ENCODE data around the gene COG5. TPM values are rescaled to one million over a fixed set of nuclear protein-coding genes. Genes with fewer than 3 reads are reported as not detected.

The COG5 gene
- polyA plus RNA-seq, 3 donors: 12.7 to 29.0 (median 28.1) TPM

GRCh38 chr7:107453388-107453787, 110.3 kb downstream of the COG5 start:
- Histone ChIP-seq H3K9me3 (replicated peaks in 1 of 2; ENCODE audit: control insufficient read depth in 1 of 2, insufficient read depth in 1 of 2, low read length in 2 of 2) (no peaks in the 10 kb centered on the region), H3K9ac (ENCODE audit: insufficient read depth, low read length, poor library complexity, severe bottlenecking) (no peak overlapping the region), H3K4me1 (ENCODE audit: control insufficient read depth in 1 of 2, insufficient read depth in 2 of 2, low read length in 2 of 2) (no peaks in the 10 kb centered on the region), H3K27me3 (ENCODE audit: control insufficient read depth in 2 of 2, insufficient read depth in 2 of 2, low read length in 2 of 2) (no peaks in the 10 kb centered on the region), H4K20me1 (ENCODE audit: insufficient read depth, low read length) (no peaks in the 10 kb centered on the region), H3K4me3 (replicated peaks in 1 of 3; ENCODE audit: low read depth in 2 of 3, low read length in 3 of 3) (no peak overlapping the region), H3K79me2 (ENCODE audit: insufficient read depth, low read length) (no peaks in the 10 kb centered on the region), H3K36me3 (replicated peaks in 1 of 2; ENCODE audit: control insufficient read depth in 1 of 2, insufficient read depth in 2 of 2, low read length in 2 of 2) (peaks cover 0 to 15% of the 10 kb centered on the region in 2 donors), H3K27ac (ENCODE audit: low read depth in 1 of 2, low read length in 2 of 2) (no peak overlapping the region), H2AFZ (ENCODE audit: insufficient read depth, low read depth, low read length, poor library complexity, severe bottlenecking) (no peak overlapping the region), H3K4me2 (replicated peaks; ENCODE audit: extremely low read depth, low read length, poor library complexity, severe bottlenecking) (no peak overlapping the region)
- no CpG with 5 or more reads among the region's 1 CpG for WGBS (ENCODE audit: insufficient coverage)
- Mint-ChIP-seq H3K36me3 (peaks cover 28 to 36% of the 10 kb centered on the region in 2 donors), H3K4me3 (no peak overlapping the region), H3K27me3 (ENCODE audit: low read depth in 3 of 3) (no peaks in the 10 kb centered on the region), H3K4me1 (no peaks in the 10 kb centered on the region), H3K9me3 (peaks cover 0 to 4% (median 0%) of the 10 kb centered on the region in 7 donors), H3K27ac (no peak overlapping the region)
- intact Hi-C loops (cut with micrococcal nuclease): loop anchor here in 1 of 2 donors (10.0 kb wide), 1 partner anchor 421 kb away; no protein-coding TSS in a partner anchor
- TF ChIP-seq CTCF (IDR thresholded peaks at IDR 0.05): no peak
- no peak for DNase-seq

- no peak overlapping the region for H3K27ac Mint-ChIP-seq
- no peak overlapping the region for H3K9ac ChIP-seq (ENCODE audit: insufficient read depth, low read length, poor library complexity, severe bottlenecking)
- H3K4me3 ChIP-seq (replicated peaks in 1 of 3; ENCODE audit: low read depth in 2 of 3, low read length in 3 of 3): no peak overlapping the region
- WGBS (ENCODE audit: insufficient coverage): 100% methylated on average over 1 of the region's 1 CpG
- no peak overlapping the region for H2AFZ ChIP-seq (ENCODE audit: insufficient read depth, low read depth, low read length, poor library complexity, severe bottlenecking)
- no peaks in the 10 kb centered on the region for H4K20me1 ChIP-seq (ENCODE audit: insufficient read depth, low read length)
- H3K4me3 Mint-ChIP-seq: no peak overlapping the region
- no peak for DNase-seq
- H3K27me3 Mint-ChIP-seq (ENCODE audit: low read depth in 3 of 3): no peaks in the 10 kb centered on the region
- no peaks in the 10 kb centered on the region for H3K27me3 ChIP-seq (ENCODE audit: control insufficient read depth in 2 of 2, insufficient read depth in 2 of 2, low read length in 2 of 2)
- H3K36me3 Mint-ChIP-seq: peaks cover 21 to 28% of the 10 kb centered on the region in 2 donors
- no peaks in the 10 kb centered on the region for H3K4me1 Mint-ChIP-seq
- H3K4me1 ChIP-seq (ENCODE audit: control insufficient read depth in 1 of 2, insufficient read depth in 2 of 2, low read length in 2 of 2): no peaks in the 10 kb centered on the region
- H3K9me3 ChIP-seq (replicated peaks in 1 of 2; ENCODE audit: control insufficient read depth in 1 of 2, insufficient read depth in 1 of 2, low read length in 2 of 2): no peaks in the 10 kb centered on the region
- intact Hi-C loops (cut with micrococcal nuclease): loop anchor here in 1 of 2 donors (10.0 kb wide), 1 partner anchor 424 kb away; no protein-coding TSS in a partner anchor
- no peaks in the 10 kb centered on the region for H3K79me2 ChIP-seq (ENCODE audit: insufficient read depth, low read length)
- H3K4me2 ChIP-seq (replicated peaks; ENCODE audit: extremely low read depth, low read length, poor library complexity, severe bottlenecking): no peak overlapping the region
- TF ChIP-seq CTCF (IDR thresholded peaks at IDR 0.05): no peak
- no peak overlapping the region for H3K27ac ChIP-seq (ENCODE audit: low read depth in 1 of 2, low read length in 2 of 2)
- peaks cover 0 to 8% of the 10 kb centered on the region in 2 donors for H3K36me3 ChIP-seq (replicated peaks in 1 of 2; ENCODE audit: control insufficient read depth in 1 of 2, insufficient read depth in 2 of 2, low read length in 2 of 2)
- no peaks in the 10 kb centered on the region for H3K9me3 Mint-ChIP-seq
Measured at GRCh38 chr7:107450970-107451369, 112.8 kb downstream of the COG5 start.
